PC-3 (cell line): ENCODE results near the gene SH3PXD2B. TPM values are rescaled to one million over a fixed set of nuclear protein-coding genes. Genes with fewer than 3 reads are reported as not detected.

Experiments
- ATAC-seq: fragments of 200-7000 bp; cut with Tn5 transposase; 2 replicates; pipeline ENCODE4 v1.9.1; 2020; ENCODE audit warnings: mild to moderate bottlenecking, moderate library complexity
- BruUV-seq: library from RNA; stranded (reverse); fragments of 400-500 nt; replicated peaks from 2 replicates; lab custom pipeline; 2021; lab: Mats Ljungman, UMichigan
- CTCF ChIA-PET: fragments of 300-600 bp; sonication (Branson Sonifier 250); formaldehyde crosslinking; loops from one replicate; lab custom pipeline; 2022; ENCODE audit warnings: antibody characterized with exemption; lab: Charles Lee
- POLR2A ChIA-PET: fragments of 300-600 bp; sonication (Branson Sonifier 250); formaldehyde crosslinking; loops from one replicate; lab custom pipeline; 2022; ENCODE audit warnings: antibody characterized with exemption; ENCODE audit not compliant: unreplicated experiment; lab: Charles Lee
- DNase-seq: peaks from one replicate; pipeline ENCODE4 v3.0.0-alpha.2; 2015
- H2AFZ ChIP-seq: fragments of 300-600 bp; sonication (generic); 2 replicates; pipeline ENCODE4 v1.6.0; 2016; ENCODE audit warnings: antibody characterized with exemption, low read length
- H3F3A ChIP-seq: fragments of 300-600 bp; sonication (generic); one replicate; pipeline ENCODE4 v1.6.0; 2017; ENCODE audit warnings: antibody characterized with exemption, low read length, control low read depth, mild to moderate bottlenecking; ENCODE audit not compliant: unreplicated experiment
- H3K27ac ChIP-seq: fragments of 300-600 bp; sonication (generic); 2 replicates; pipeline ENCODE4 v1.5.1; 2016; ENCODE audit warnings: mild to moderate bottlenecking, low read length
- H3K27me3 ChIP-seq: fragments of 300-600 bp; sonication (generic); 2 replicates; pipeline ENCODE4 v1.6.1; 2016; ENCODE audit warnings: low read length, mixed read lengths
- H3K36me3 ChIP-seq: fragments of 300-600 bp; sonication (generic); 2 replicates; pipeline ENCODE4 v1.6.1; 2016; ENCODE audit warnings: low read depth, mixed run types, low read length, mixed read lengths
- H3K4me1 ChIP-seq: fragments of 300-600 bp; sonication (generic); 2 replicates; pipeline ENCODE4 v1.5.1; 2016; ENCODE audit warnings: low read length; ENCODE audit not compliant: insufficient read depth
- H3K4me2 ChIP-seq: fragments of 300-600 bp; sonication (generic); 2 replicates; pipeline ENCODE4 v1.6.0; 2016; ENCODE audit warnings: low read length
- H3K4me3 ChIP-seq: fragments of 300-600 bp; sonication (generic); 2 replicates; pipeline ENCODE4 v1.5.1; 2016; ENCODE audit warnings: mild to moderate bottlenecking, low read length, mixed read lengths
- H3K79me2 ChIP-seq: fragments of 300-600 bp; sonication (generic); 2 replicates; pipeline ENCODE4 v1.6.1; 2017; ENCODE audit warnings: low read length, mixed read lengths
- H3K9ac ChIP-seq: fragments of 300-600 bp; sonication (generic); 2 replicates; pipeline ENCODE4 v1.6.0; 2016; ENCODE audit warnings: mild to moderate bottlenecking, low read length
- H3K9me2 ChIP-seq: fragments of 300-600 bp; sonication (generic); replicated peaks from 2 replicates; pipeline ENCODE4 v1.6.1; 2016; ENCODE audit warnings: mixed run types, low read length, mixed read lengths
- H3K9me3 ChIP-seq: fragments of 300-600 bp; sonication (generic); 2 replicates; pipeline ENCODE4 v1.6.1; 2016; ENCODE audit warnings: low read length, mixed read lengths
- H4K20me1 ChIP-seq: fragments of 300-600 bp; sonication (generic); 2 replicates; pipeline ENCODE4 v1.6.1; 2016; ENCODE audit warnings: low read length, mixed read lengths
- EZH2 ChIP-seq: fragments of 300-600 bp; sonication (generic); IDR thresholded peaks from one replicate; pipeline ENCODE4 v1.6.1; 2017; ENCODE audit warnings: antibody characterized with exemption, mild to moderate bottlenecking, low read length; ENCODE audit not compliant: unreplicated experiment
- EZH2phosphoT487 ChIP-seq: fragments of 300-600 bp; sonication (generic); IDR thresholded peaks from 2 replicates; pipeline ENCODE4 v1.6.1; 2018; ENCODE audit warnings: mild to moderate bottlenecking, antibody characterized with exemption, low read length, borderline replicate concordance
- intact Hi-C: fragments of 100-400 bp; cut with micrococcal nuclease; formaldehyde crosslinking; loops from 2 replicates; pipeline ENCODE4 v1.9.0; 2023
- total RNA-seq: library from RNA; depleted of rRNA; stranded (reverse); fragments of >200 nt; gene quantifications from 2 replicates; pipeline ENCODE4 v1.2.3, GENCODE V29; 2014
- TF ChIP-seq, protein P1 (sequence below): fragments of 300-600 bp; sonication (generic); conservative IDR thresholded peaks from 2 replicates; pipeline ENCODE4 v1.5.1; 2017; ENCODE audit warnings: antibody characterized with exemption, low read depth, mild to moderate bottlenecking, low read length

SH3PXD2B gene
- total RNA-seq, 1 experiment from 2014 or later: 9.8 TPM

DNA sequence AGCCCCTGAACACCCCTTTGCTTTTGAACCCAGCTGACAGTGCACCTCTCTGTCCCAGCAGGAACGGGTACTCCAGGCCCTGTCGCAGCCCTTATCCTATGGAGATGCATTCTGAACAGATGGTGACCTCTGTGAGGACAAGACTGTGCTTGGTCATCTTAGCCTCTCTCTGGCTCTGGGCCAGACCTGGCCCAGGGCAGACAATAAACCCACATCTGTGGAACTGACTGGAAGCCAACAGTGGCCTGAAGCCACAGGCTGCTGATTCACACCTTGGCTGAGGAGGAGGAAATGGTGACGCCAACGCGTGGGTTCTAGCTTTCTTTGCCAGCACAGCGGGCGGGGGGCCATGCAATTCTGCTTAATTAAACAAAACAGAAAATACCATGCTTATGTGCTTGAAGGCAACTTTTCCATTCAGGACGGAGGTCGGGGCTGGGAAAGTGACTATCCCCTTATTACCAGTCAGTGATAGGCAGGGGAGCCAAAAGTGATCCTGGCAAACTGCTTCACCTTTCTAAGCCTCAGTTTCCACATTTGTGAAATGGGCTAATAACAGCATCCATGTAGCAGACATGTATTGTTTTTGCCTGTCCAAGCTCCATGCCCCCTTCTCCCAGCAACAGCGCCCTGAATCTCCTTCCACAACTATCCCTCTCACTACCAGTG, 10.8 kb downstream of the SH3PXD2B start:
- Histone ChIP-seq H3K79me2 (no peaks in the 10 kb centered on the region), H3K27ac (no peak overlapping the region), H4K20me1 (peaks cover 7% of the 10 kb centered on the region; the same call in 1 of the 2 replicates), H3K9me3 (no peaks in the 10 kb centered on the region), H3K9ac (no peak overlapping the region), H3K4me2 (peak overlapping the region; percentile 68), H3K27me3 (no peaks in the 10 kb centered on the region), H2AFZ (no peak overlapping the region), H3F3A (no peaks in the 10 kb centered on the region), H3K4me1 (peaks cover 14% of the 10 kb centered on the region), H3K4me3 (no peak overlapping the region), H3K9me2 (no peaks in the 10 kb centered on the region), H3K36me3 (no peaks in the 10 kb centered on the region)
- ATAC-seq: peak; percentile 88
- DNase-seq: peak; percentile 95
- no TSS peak for BruUV-seq
- CTCF ChIA-PET: no interaction called here
- TF ChIP-seq EZH2 (no peak), EZH2phosphoT487 (no peak)
- TF ChIP-seq, protein P1, sequence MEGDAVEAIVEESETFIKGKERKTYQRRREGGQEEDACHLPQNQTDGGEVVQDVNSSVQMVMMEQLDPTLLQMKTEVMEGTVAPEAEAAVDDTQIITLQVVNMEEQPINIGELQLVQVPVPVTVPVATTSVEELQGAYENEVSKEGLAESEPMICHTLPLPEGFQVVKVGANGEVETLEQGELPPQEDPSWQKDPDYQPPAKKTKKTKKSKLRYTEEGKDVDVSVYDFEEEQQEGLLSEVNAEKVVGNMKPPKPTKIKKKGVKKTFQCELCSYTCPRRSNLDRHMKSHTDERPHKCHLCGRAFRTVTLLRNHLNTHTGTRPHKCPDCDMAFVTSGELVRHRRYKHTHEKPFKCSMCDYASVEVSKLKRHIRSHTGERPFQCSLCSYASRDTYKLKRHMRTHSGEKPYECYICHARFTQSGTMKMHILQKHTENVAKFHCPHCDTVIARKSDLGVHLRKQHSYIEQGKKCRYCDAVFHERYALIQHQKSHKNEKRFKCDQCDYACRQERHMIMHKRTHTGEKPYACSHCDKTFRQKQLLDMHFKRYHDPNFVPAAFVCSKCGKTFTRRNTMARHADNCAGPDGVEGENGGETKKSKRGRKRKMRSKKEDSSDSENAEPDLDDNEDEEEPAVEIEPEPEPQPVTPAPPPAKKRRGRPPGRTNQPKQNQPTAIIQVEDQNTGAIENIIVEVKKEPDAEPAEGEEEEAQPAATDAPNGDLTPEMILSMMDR: no peak
- POLR2A ChIA-PET: no interaction called here
- intact Hi-C loops: no loop called here

DNA sequence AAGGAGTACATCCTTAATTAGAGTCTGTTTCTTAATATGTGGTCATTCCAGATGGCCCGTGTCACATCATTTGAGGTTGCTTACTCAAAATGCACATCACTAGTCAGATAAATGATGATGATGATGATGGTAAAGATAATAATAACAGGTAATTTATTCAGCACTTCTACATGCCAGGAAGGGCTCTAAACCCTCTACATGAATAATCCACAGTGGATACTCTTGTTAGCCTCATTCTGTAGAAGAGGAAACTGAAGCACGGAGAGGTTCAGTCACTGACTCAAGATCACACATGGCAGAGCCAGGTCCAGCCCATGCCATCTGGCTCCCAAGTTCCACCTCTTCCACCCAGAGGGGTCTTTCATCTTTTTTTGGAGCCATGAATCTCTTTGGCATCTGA, 11.7 kb downstream of the SH3PXD2B start:
- no peaks in the 10 kb centered on the region for H3K9me3 ChIP-seq
- H3K9ac ChIP-seq: no peak overlapping the region
- BruUV-seq: no TSS peak
- H3K27ac ChIP-seq: no peak overlapping the region
- DNase-seq: no peak
- TF ChIP-seq, protein P1: no peak
- TF ChIP-seq EZH2 (no peak), EZH2phosphoT487 (no peak)
- peaks cover 7% of the 10 kb centered on the region; the same call in 1 of the 2 replicates for H4K20me1 ChIP-seq
- H3F3A ChIP-seq: no peaks in the 10 kb centered on the region
- ChIA-PET POLR2A (no interaction called here), CTCF (no interaction called here)
- no peaks in the 10 kb centered on the region for H3K27me3 ChIP-seq
- no peaks in the 10 kb centered on the region for H3K9me2 ChIP-seq
- H3K4me2 ChIP-seq: no peak overlapping the region
- peaks cover 14% of the 10 kb centered on the region for H3K4me1 ChIP-seq
- no peak for ATAC-seq
- H2AFZ ChIP-seq: no peak overlapping the region
- intact Hi-C loops: no loop called here
- no peak overlapping the region for H3K4me3 ChIP-seq
- no peaks in the 10 kb centered on the region for H3K79me2 ChIP-seq
- no peaks in the 10 kb centered on the region for H3K36me3 ChIP-seq

DNA sequence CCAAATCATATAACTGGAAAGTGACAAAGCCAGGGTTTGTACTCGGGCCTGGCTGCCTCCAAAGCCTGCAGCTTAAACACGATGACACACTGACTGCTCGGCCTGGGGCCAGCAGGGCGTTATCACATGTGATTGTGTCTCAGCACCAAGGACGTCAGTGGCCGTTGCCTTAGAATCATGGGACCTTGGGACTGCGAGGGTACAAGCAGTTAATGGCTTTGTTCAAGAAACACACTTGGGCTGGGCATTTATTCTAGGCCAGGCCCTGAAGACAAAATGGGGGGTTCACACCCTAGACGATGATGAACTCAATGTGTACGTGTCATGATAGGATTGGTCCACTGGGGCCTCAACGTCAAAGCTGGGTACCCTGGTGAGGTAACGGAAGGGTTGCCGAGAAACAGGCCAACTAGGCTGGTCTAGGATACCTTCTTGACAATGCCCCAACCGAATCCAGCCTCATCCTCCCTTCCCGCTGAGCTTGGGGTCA, 13.0 kb downstream of the SH3PXD2B start:
- peaks cover 14% of the 10 kb centered on the region for H3K4me1 ChIP-seq
- CTCF ChIA-PET: no interaction called here
- TF ChIP-seq EZH2phosphoT487: no peak
- no peak for TF ChIP-seq EZH2
- TF ChIP-seq, protein P1: no peak
- no peak overlapping the region for H3K4me2 ChIP-seq
- intact Hi-C loops: no loop called here
- no TSS peak for BruUV-seq
- no peaks in the 10 kb centered on the region for H3K36me3 ChIP-seq
- H3K27ac ChIP-seq: no peak overlapping the region
- H3K79me2 ChIP-seq: no peaks in the 10 kb centered on the region
- H2AFZ ChIP-seq: no peak overlapping the region
- H3K9ac ChIP-seq: no peak overlapping the region
- no peaks in the 10 kb centered on the region for H3K27me3 ChIP-seq
- ATAC-seq (no peak), DNase-seq (no peak)
- H3K9me2 ChIP-seq: no peaks in the 10 kb centered on the region
- no peak overlapping the region for H3K4me3 ChIP-seq
- POLR2A ChIA-PET: no interaction called here
- peaks cover 7% of the 10 kb centered on the region; the same call in 1 of the 2 replicates for H4K20me1 ChIP-seq
- no peaks in the 10 kb centered on the region for H3F3A ChIP-seq
- no peaks in the 10 kb centered on the region for H3K9me3 ChIP-seq
